HCT116 (cell line): ENCODE measurements around the gene VTI1A. TPM values are rescaled to one million over a fixed set of nuclear protein-coding genes. Genes with fewer than 3 reads are reported as not detected.
A peak's percentile ranks its signal among the peaks of the same experiment; 100 is the strongest.

Experiments
- ATAC-seq: fragments of 200-7000 bp; cut with Tn5 transposase; 2 replicates; pipeline ENCODE4 v1.9.1; 2020; ENCODE audit warnings: mild to moderate bottlenecking, moderate library complexity
- BruUV-seq: library from RNA; stranded (reverse); fragments of 400-500 nt; replicated peaks from 2 replicates; lab custom pipeline; 2021; lab: Mats Ljungman, UMichigan
- CTCF ChIA-PET: fragments of 300-600 bp; sonication (Branson Sonifier 250); formaldehyde crosslinking; loops from one replicate; lab custom pipeline; 2021; ENCODE audit warnings: antibody characterized with exemption; lab: Charles Lee
- POLR2A ChIA-PET: fragments of 300-600, 350-600 bp; sonication (Branson Sonifier 250); formaldehyde crosslinking; loops from one replicate; lab custom pipeline; 2021; ENCODE audit warnings: antibody characterized with exemption; lab: Charles Lee
- RAD21 ChIA-PET, 2 experiments: fragments of 300-600 bp; sonication (Branson Sonifier 250); formaldehyde crosslinking; loops; one replicate each; lab custom pipeline; 2023; ENCODE audit warnings: low total read pairs in 2 of 2; ENCODE audit not compliant: uncharacterized antibody in 2 of 2, unreplicated experiment in 2 of 2, low non-redundant PET in 1 of 2; lab: Charles Lee
- DNase-seq: peaks from one replicate; pipeline ENCODE4 v3.0.0-alpha.2; 2010; ENCODE audit warnings: low read depth, low spot score
- H2AFZ ChIP-seq: fragments of 200-600 bp; shearing (Covaris generic), sonication (generic); 2 replicates; pipeline ENCODE4 v1.6.1; 2017; ENCODE audit warnings: low read depth, mixed run types, mixed read lengths, antibody characterized with exemption, low read length; ENCODE audit not compliant: poor library complexity, severe bottlenecking
- H3K27ac ChIP-seq: 2 replicates; pipeline ENCODE4 v1.5.1; 2012; ENCODE audit warnings: low read depth, low read length
- H3K27me3 ChIP-seq: fragments of 200-600 bp; sonication (generic); 2 replicates; pipeline ENCODE4 v1.6.1; 2016; ENCODE audit warnings: mixed run types, low read length, mixed read lengths; ENCODE audit not compliant: insufficient read depth
- H3K36me3 ChIP-seq, 2 experiments: fragments of 200-500 bp in 1 of 2; fragments of 200-600 bp in 1 of 2; sonication (Bioruptor generic) in 1 of 2; sonication (generic) in 1 of 2; 2 replicates each; pipeline versions ENCODE4 v1.5.1 to v1.6.1; 2014 to 2016; ENCODE audit warnings: low read length in 2 of 2, inconsistent platforms in 1 of 2, mixed read lengths in 1 of 2, mixed run types in 1 of 2; ENCODE audit not compliant: insufficient read depth in 2 of 2, control insufficient read depth in 1 of 2
- H3K4me1 ChIP-seq, 2 experiments: fragments of 200-600 bp in 1 of 2; sonication (generic) in 1 of 2; 2 replicates each; pipeline versions ENCODE4 v1.5.1 to v1.6.1; 2012 to 2017; ENCODE audit warnings: low read length in 2 of 2, inconsistent platforms in 1 of 2, mild to moderate bottlenecking in 1 of 2, mixed read lengths in 1 of 2, mixed run types in 1 of 2, moderate library complexity in 1 of 2; ENCODE audit not compliant: insufficient read depth in 2 of 2, control insufficient read depth in 1 of 2
- H3K4me2 ChIP-seq: fragments of 200-600 bp; sonication (generic); 2 replicates; pipeline ENCODE4 v1.6.1; 2017; ENCODE audit warnings: mixed run types, low read length, mixed read lengths
- H3K4me3 ChIP-seq, 2 experiments: fragments of 200-600 bp in 1 of 2; sonication (generic) in 1 of 2; replicated peaks in 1 of 2; 2 replicates each; pipeline ENCODE4 v1.5.1; 2011 to 2016; ENCODE audit warnings: low read length in 2 of 2, control low read depth in 1 of 2, low read depth in 1 of 2, mild to moderate bottlenecking in 1 of 2, mixed read lengths in 1 of 2, mixed run types in 1 of 2
- H3K79me2 ChIP-seq: fragments of 200-600 bp; sonication (generic); 2 replicates; pipeline ENCODE4 v1.6.1; 2017; ENCODE audit warnings: mild to moderate bottlenecking, mixed run types, low read length, moderate library complexity, mixed read lengths; ENCODE audit not compliant: insufficient read depth
- H3K9ac ChIP-seq: fragments of 200-600 bp; sonication (generic); 2 replicates; pipeline ENCODE4 v1.6.1; 2016; ENCODE audit warnings: low read length, mixed read lengths
- H3K9me2 ChIP-seq: fragments of 200-600 bp; sonication (generic), shearing (Covaris generic); 2 replicates; pipeline ENCODE4 v1.6.1; 2017; ENCODE audit warnings: mixed run types, mild to moderate bottlenecking, moderate library complexity; ENCODE audit not compliant: insufficient read depth
- H3K9me3 ChIP-seq, 2 experiments: fragments of 200-500 bp in 1 of 2; fragments of 200-600 bp in 1 of 2; sonication (Bioruptor generic) in 1 of 2; sonication (generic) in 1 of 2; 2 replicates each; pipeline ENCODE4 v1.6.1; 2014 to 2017; ENCODE audit warnings: low read length in 2 of 2, mixed read lengths in 2 of 2, inconsistent platforms in 1 of 2, low read depth in 1 of 2, mild to moderate bottlenecking in 1 of 2, mixed run types in 1 of 2, moderate library complexity in 1 of 2; ENCODE audit not compliant: control insufficient read depth in 1 of 2, insufficient read depth in 1 of 2
- H4K20me1 ChIP-seq: fragments of 200-600 bp; sonication (generic), shearing (Covaris generic); 2 replicates; pipeline ENCODE4 v1.6.1; 2017; ENCODE audit warnings: mixed run types, mild to moderate bottlenecking, moderate library complexity; ENCODE audit not compliant: insufficient read depth
- CBX3 ChIP-seq: IDR thresholded peaks from 2 replicates; pipeline ENCODE4 v1.6.1; 2012; ENCODE audit warnings: low read depth
- CEBPB ChIP-seq: IDR thresholded peaks from 2 replicates; pipeline ENCODE4 v1.6.1; 2012; ENCODE audit warnings: low read depth
- EGR1 ChIP-seq: IDR thresholded peaks from 2 replicates; pipeline ENCODE4 v1.6.1; 2012; ENCODE audit warnings: low read depth
- ELF1 ChIP-seq: IDR thresholded peaks from 2 replicates; pipeline ENCODE4 v1.6.1; 2012; ENCODE audit warnings: low read depth, borderline replicate concordance
- FOSL1 ChIP-seq: IDR thresholded peaks from 2 replicates; pipeline ENCODE4 v1.6.1; 2012; ENCODE audit warnings: low read depth
- POLR2A ChIP-seq: IDR thresholded peaks from 2 replicates; pipeline ENCODE4 v1.7.0; 2011; ENCODE audit warnings: borderline replicate concordance; ENCODE audit not compliant: insufficient read depth, insufficient read length; ENCODE audit errors: extremely low read depth
- RAD21 ChIP-seq: IDR thresholded peaks from 2 replicates; pipeline ENCODE4 v1.6.1; 2012; ENCODE audit warnings: low read depth, mild to moderate bottlenecking
- SIN3A ChIP-seq: IDR thresholded peaks from 2 replicates; pipeline ENCODE4 v1.6.1; 2012; ENCODE audit warnings: low read depth
- SRF ChIP-seq: IDR thresholded peaks from 2 replicates; pipeline ENCODE4 v1.6.1; 2012; ENCODE audit warnings: low read depth
- TCF7L2 ChIP-seq: IDR thresholded peaks from 2 replicates; pipeline ENCODE4 v1.7.0; 2011; ENCODE audit warnings: borderline replicate concordance, inconsistent platforms; ENCODE audit not compliant: insufficient read depth, insufficient read length; ENCODE audit errors: extremely low read depth
- ZFX ChIP-seq: fragments of 450-650 bp; IDR thresholded peaks from 2 replicates; pipeline ENCODE4 v1.6.1; 2017
- ZNF274 ChIP-seq: fragments of 200-500 bp; sonication (Bioruptor generic); IDR thresholded peaks from 2 replicates; pipeline ENCODE4 v1.6.1; 2014; ENCODE audit warnings: mild to moderate bottlenecking, low read depth, low read length, inconsistent platforms
- intact Hi-C: fragments of 100-400 bp; cut with micrococcal nuclease; formaldehyde crosslinking; loops from 2 replicates; pipeline ENCODE4 v1.10.0; 2022
- total RNA-seq: library from RNA; stranded (reverse); gene quantifications from one replicate; pipeline ENCODE4 v1.2.1, GENCODE V29; 2021; ENCODE audit not compliant: unreplicated experiment
- TF ChIP-seq, protein P1 (sequence below): IDR thresholded peaks from 2 replicates; pipeline ENCODE4 v1.6.1; 2012

VTI1A gene
- total RNA-seq, 1 experiment from 2014 or later: 80.7 TPM

DNA sequence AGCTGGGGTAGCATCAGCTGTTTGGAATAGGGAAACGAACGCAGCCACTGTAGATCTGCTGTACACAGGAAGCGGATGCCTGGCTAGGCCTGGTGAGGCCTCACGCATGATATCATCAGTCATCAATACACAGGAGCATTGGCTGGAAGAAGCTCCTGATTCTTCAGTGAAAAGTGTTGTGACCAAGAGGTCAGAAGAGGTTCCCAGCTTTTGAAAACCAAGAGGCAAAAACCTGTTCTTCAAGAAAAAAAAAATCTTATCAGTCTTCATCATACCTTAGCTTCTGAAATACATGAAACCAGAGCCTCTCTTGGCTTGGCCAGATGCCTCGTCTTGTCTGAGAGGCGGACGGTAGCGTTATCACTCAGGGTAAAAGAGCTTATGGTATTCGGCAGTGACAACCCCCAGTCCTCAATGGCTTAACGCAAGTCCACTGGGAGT lies 363.7 kb downstream of the VTI1A start:
- peak overlapping the region; percentile 10; the same call in 1 of the 2 replicates for H3K9ac ChIP-seq
- H3K4me3 ChIP-seq: peak overlapping the region in 1 of 2 experiments; percentile 20; a peak in 2 of 4 replicates
- POLR2A ChIA-PET: interaction anchor here (1.5 to 1.6 kb wide), 2 partner anchors 19 to 68 kb away, joined by 3 to 5 read pairs; no protein-coding TSS in a partner anchor
- H3K27me3 ChIP-seq: no peaks in the 10 kb centered on the region
- TSS peak; percentile 80 for BruUV-seq
- H3K4me2 ChIP-seq: peak overlapping the region; percentile 63
- TF ChIP-seq EGR1 (no peak), POLR2A (no peak), SRF (no peak), ELF1 (no peak), ZFX (no peak), CBX3 (no peak), ZNF274 (no peak), TCF7L2 (no peak), CEBPB (no peak), RAD21 (no peak), FOSL1 (no peak), SIN3A (no peak)
- TF ChIP-seq, protein P1, sequence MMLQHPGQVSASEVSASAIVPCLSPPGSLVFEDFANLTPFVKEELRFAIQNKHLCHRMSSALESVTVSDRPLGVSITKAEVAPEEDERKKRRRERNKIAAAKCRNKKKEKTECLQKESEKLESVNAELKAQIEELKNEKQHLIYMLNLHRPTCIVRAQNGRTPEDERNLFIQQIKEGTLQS: no peak
- TF ChIP-seq, all 23 proteins: peak for 0
- RAD21 ChIA-PET: interaction anchor here in 1 of 2 experiments (0.7 to 0.8 kb wide), 2 partner anchors 86 to 272 kb away, joined by 3 read pairs; no protein-coding TSS in a partner anchor
- H3K9me3 ChIP-seq: no peaks in the 10 kb centered on the region
- H3K79me2 ChIP-seq: peaks cover 3% of the 10 kb centered on the region; the same call in 1 of the 2 replicates
- ATAC-seq (no peak), DNase-seq (no peak)
- H3K36me3 ChIP-seq: peaks cover 0 to 4% of the 10 kb centered on the region in 2 experiments; a peak in 1 of 4 replicates
- H4K20me1 ChIP-seq: no peaks in the 10 kb centered on the region
- intact Hi-C loops: loop anchor here (5.0 to 10.0 kb wide), 3 partner anchors 142 to 333 kb away; partner anchors contain the start of gene TCF7L2
- H3K27ac ChIP-seq: peak overlapping the region; percentile 78
- no peaks in the 10 kb centered on the region for H3K9me2 ChIP-seq
- H2AFZ ChIP-seq: no peak overlapping the region
- peaks cover 77 to 80% of the 10 kb centered on the region in 2 experiments for H3K4me1 ChIP-seq
- CTCF ChIA-PET: no interaction called here
